ENCODE data around the gene ZWILCH. TPM values are rescaled to one million over a fixed set of nuclear protein-coding genes. Genes with fewer than 3 reads are reported as not detected.
"Not testable (repeated sequence)": the region's sequence is repeated elsewhere in the genome, so short reads cannot be mapped to it uniquely, and the experiment has no call there.

The ZWILCH gene
- total RNA-seq, 1 experiment from 2014 or later, result 51.9 TPM

GRCh38 chr15:66587749-66588148, 82.6 kb downstream of the ZWILCH start:
- no peak overlapping the region for H3K4me3 ChIP-seq

GRCh38 chr15:66588537-66588936, 83.4 kb downstream of the ZWILCH start:
- H3K4me3 ChIP-seq, result no peak overlapping the region
- H3K4me1 ChIP-seq (replicated peaks), result no peaks in the 10 kb centered on the region
- no peak overlapping the region for H3K27ac ChIP-seq
- no peaks in the 10 kb centered on the region for H3K36me3 ChIP-seq
- no peaks in the 10 kb centered on the region for H3K27me3 ChIP-seq (replicated peaks)
- no peak for DNase-seq (ENCODE audit: low read depth in 1 of 2, low spot score in 2 of 2)
- no peaks in the 10 kb centered on the region for H3K9me3 ChIP-seq (replicated peaks)

More at GRCh38 chr15:66587749-66588148, 82.6 kb downstream of the ZWILCH start:
- no peaks in the 10 kb centered on the region for H3K9me3 ChIP-seq (replicated peaks)
- no peaks in the 10 kb centered on the region for H3K36me3 ChIP-seq
- no peak for DNase-seq (ENCODE audit: low read depth in 1 of 2, low spot score in 2 of 2)
- H3K4me1 ChIP-seq (replicated peaks), result no peaks in the 10 kb centered on the region
- H3K27ac ChIP-seq, result no peak overlapping the region
- no peaks in the 10 kb centered on the region for H3K27me3 ChIP-seq (replicated peaks)

GRCh38 chr15:66588971-66589370, 83.8 kb downstream of the ZWILCH start:
- no peaks in the 10 kb centered on the region for H3K27me3 ChIP-seq (replicated peaks)
- no peak overlapping the region for H3K4me3 ChIP-seq
- H3K9me3 ChIP-seq (replicated peaks), result no peaks in the 10 kb centered on the region
- no peaks in the 10 kb centered on the region for H3K4me1 ChIP-seq (replicated peaks)
- H3K36me3 ChIP-seq, result no peaks in the 10 kb centered on the region
- no peak for DNase-seq (ENCODE audit: low read depth in 1 of 2, low spot score in 2 of 2)
- no peak overlapping the region for H3K27ac ChIP-seq

GRCh38 chr15:66589429-66589828, 84.3 kb downstream of the ZWILCH start:
- not testable (repeated sequence) for H3K9me3 ChIP-seq (replicated peaks); H3K36me3 ChIP-seq; H3K27ac ChIP-seq; H3K4me3 ChIP-seq; H3K4me1 ChIP-seq (replicated peaks); H3K27me3 ChIP-seq (replicated peaks); DNase-seq (ENCODE audit: low read depth in 1 of 2, low spot score in 2 of 2)

GRCh38 chr15:66590435-66590834, 85.3 kb downstream of the ZWILCH start:
- Histone ChIP-seq H3K27me3 (replicated peaks) (no peaks in the 10 kb centered on the region), H3K4me1 (replicated peaks) (no peaks in the 10 kb centered on the region), H3K36me3 (no peaks in the 10 kb centered on the region), H3K9me3 (replicated peaks) (no peaks in the 10 kb centered on the region), H3K27ac (no peak overlapping the region), H3K4me3 (no peak overlapping the region)
- DNase-seq (ENCODE audit: low read depth in 1 of 2, low spot score in 2 of 2), result no peak

- no peak for DNase-seq (ENCODE audit: low read depth in 1 of 2, low spot score in 2 of 2)
- Histone ChIP-seq H3K4me1 (replicated peaks) (no peaks in the 10 kb centered on the region), H3K36me3 (no peaks in the 10 kb centered on the region), H3K4me3 (no peak overlapping the region), H3K27ac (no peak overlapping the region), H3K9me3 (replicated peaks) (no peaks in the 10 kb centered on the region), H3K27me3 (replicated peaks) (no peaks in the 10 kb centered on the region)
These were observed 86.3 kb downstream of the ZWILCH start for GRCh38 chr15:66591322-66591862.

- no peak for DNase-seq (ENCODE audit: low read depth in 1 of 2, low spot score in 2 of 2)
- Histone ChIP-seq H3K4me3 (no peak overlapping the region), H3K27me3 (replicated peaks) (no peaks in the 10 kb centered on the region), H3K36me3 (no peaks in the 10 kb centered on the region), H3K27ac (no peak overlapping the region), H3K9me3 (replicated peaks) (no peaks in the 10 kb centered on the region), H3K4me1 (replicated peaks) (no peaks in the 10 kb centered on the region)
These were observed 87.5 kb downstream of the ZWILCH start for GRCh38 chr15:66592505-66593218.

- no peaks in the 10 kb centered on the region for H3K9me3 ChIP-seq (replicated peaks)
- no peak for DNase-seq (ENCODE audit: low read depth in 1 of 2, low spot score in 2 of 2)
- H3K27me3 ChIP-seq (replicated peaks), result no peaks in the 10 kb centered on the region
- no peaks in the 10 kb centered on the region for H3K36me3 ChIP-seq
- H3K27ac ChIP-seq, result no peak overlapping the region
- no peaks in the 10 kb centered on the region for H3K4me1 ChIP-seq (replicated peaks)
- no peak overlapping the region for H3K4me3 ChIP-seq
These were observed 88.2 kb downstream of the ZWILCH start for GRCh38 chr15:66593219-66593780.

- H3K36me3 ChIP-seq, result no peaks in the 10 kb centered on the region
- no peak overlapping the region for H3K27ac ChIP-seq
- H3K4me1 ChIP-seq (replicated peaks), result no peaks in the 10 kb centered on the region
- DNase-seq (ENCODE audit: low read depth in 1 of 2, low spot score in 2 of 2), result no peak
- no peaks in the 10 kb centered on the region for H3K27me3 ChIP-seq (replicated peaks)
- no peaks in the 10 kb centered on the region for H3K9me3 ChIP-seq (replicated peaks)
- no peak overlapping the region for H3K4me3 ChIP-seq
These were observed 89.2 kb downstream of the ZWILCH start for GRCh38 chr15:66594344-66594743.

GRCh38 chr15:66594836-66595235, 89.7 kb downstream of the ZWILCH start:
- Histone ChIP-seq H3K9me3 (replicated peaks) (no peaks in the 10 kb centered on the region), H3K4me3 (no peak overlapping the region), H3K27ac (no peak overlapping the region), H3K4me1 (replicated peaks) (no peaks in the 10 kb centered on the region), H3K27me3 (replicated peaks) (no peaks in the 10 kb centered on the region), H3K36me3 (no peaks in the 10 kb centered on the region)
- DNase-seq (ENCODE audit: low read depth in 1 of 2, low spot score in 2 of 2), result no peak

GRCh38 chr15:66595332-66595731, 90.2 kb downstream of the ZWILCH start:
- H3K27ac ChIP-seq, result no peak overlapping the region
- no peak for DNase-seq (ENCODE audit: low read depth in 1 of 2, low spot score in 2 of 2)

GRCh38 chr15:66595931-66596545, 90.9 kb downstream of the ZWILCH start:
- H3K27me3 ChIP-seq (replicated peaks), result no peaks in the 10 kb centered on the region
- H3K36me3 ChIP-seq, result no peaks in the 10 kb centered on the region
- no peak overlapping the region for H3K27ac ChIP-seq
- H3K4me1 ChIP-seq (replicated peaks), result no peaks in the 10 kb centered on the region
- no peaks in the 10 kb centered on the region for H3K9me3 ChIP-seq (replicated peaks)
- H3K4me3 ChIP-seq, result no peak overlapping the region
- no peak for DNase-seq (ENCODE audit: low read depth in 1 of 2, low spot score in 2 of 2)

More at GRCh38 chr15:66595332-66595731, 90.2 kb downstream of the ZWILCH start:
- H3K27me3 ChIP-seq (replicated peaks), result no peaks in the 10 kb centered on the region
- H3K4me1 ChIP-seq (replicated peaks), result no peaks in the 10 kb centered on the region
- H3K4me3 ChIP-seq, result no peak overlapping the region
- H3K9me3 ChIP-seq (replicated peaks), result no peaks in the 10 kb centered on the region
- no peaks in the 10 kb centered on the region for H3K36me3 ChIP-seq

GRCh38 chr15:66598095-66598815, 93.1 kb downstream of the ZWILCH start:
- Histone ChIP-seq H3K9me3 (replicated peaks) (no peaks in the 10 kb centered on the region), H3K4me3 (no peak overlapping the region), H3K4me1 (replicated peaks) (no peaks in the 10 kb centered on the region), H3K36me3 (no peaks in the 10 kb centered on the region), H3K27ac (no peak overlapping the region), H3K27me3 (replicated peaks) (no peaks in the 10 kb centered on the region)
- no peak for DNase-seq (ENCODE audit: low read depth in 1 of 2, low spot score in 2 of 2)

All from SJSA1 (cell line).